ENCODE measurements around the gene LSM3.

LSM3 gene

GRCh38 chr3:14194865-14195264 lies 16.2 kb downstream of the LSM3 start:
- no peak overlapping the region for H3K4me3 ChIP-seq (ENCODE audit: low read depth, low read length)

GRCh38 chr3:14199641-14200040 lies 21.0 kb downstream of the LSM3 start:
- H3K4me3 ChIP-seq (ENCODE audit: low read depth, low read length) = no peak overlapping the region

- H3K4me3 ChIP-seq (ENCODE audit: low read depth, low read length) = no peak overlapping the region
Measured at GRCh38 chr3:14200276-14200675, 21.7 kb downstream of the LSM3 start.

GRCh38 chr3:14200841-14201240 lies 22.2 kb downstream of the LSM3 start:
- no peak overlapping the region for H3K4me3 ChIP-seq (ENCODE audit: low read depth, low read length)

GRCh38 chr3:14201940-14202684 lies 23.5 kb downstream of the LSM3 start:
- H3K4me3 ChIP-seq (ENCODE audit: low read depth, low read length) = no peak overlapping the region

- no peak overlapping the region for H3K4me3 ChIP-seq (ENCODE audit: low read depth, low read length)
Measured at GRCh38 chr3:14202874-14203520, 24.4 kb downstream of the LSM3 start.

GRCh38 chr3:14203521-14204079 lies 25.0 kb downstream of the LSM3 start:
- H3K4me3 ChIP-seq (ENCODE audit: low read depth, low read length) = no peak overlapping the region

- no peak overlapping the region for H3K4me3 ChIP-seq (ENCODE audit: low read depth, low read length)
Measured at GRCh38 chr3:14204515-14205284, 26.1 kb downstream of the LSM3 start.

GRCh38 chr3:14206548-14207177 lies 28.0 kb downstream of the LSM3 start:
- H3K4me3 ChIP-seq (ENCODE audit: low read depth, low read length) = no peak overlapping the region

GRCh38 chr3:14208168-14208567 lies 29.6 kb downstream of the LSM3 start:
- H3K4me3 ChIP-seq (ENCODE audit: low read depth, low read length) = no peak overlapping the region

GRCh38 chr3:14208977-14209394 lies 30.4 kb downstream of the LSM3 start:
- no peak overlapping the region for H3K4me3 ChIP-seq (ENCODE audit: low read depth, low read length)

- H3K4me3 ChIP-seq (ENCODE audit: low read depth, low read length) = no peak overlapping the region
Measured at GRCh38 chr3:14209581-14210289, 31.1 kb downstream of the LSM3 start.

- no peak overlapping the region for H3K4me3 ChIP-seq (ENCODE audit: low read depth, low read length)
Measured at GRCh38 chr3:14210290-14210688, 31.7 kb downstream of the LSM3 start.

GRCh38 chr3:14210843-14211594 lies 32.4 kb downstream of the LSM3 start:
- H3K4me3 ChIP-seq (ENCODE audit: low read depth, low read length) = no peak overlapping the region

GRCh38 chr3:14211621-14212020 lies 33.0 kb downstream of the LSM3 start:
- no peak overlapping the region for H3K4me3 ChIP-seq (ENCODE audit: low read depth, low read length)

- H3K4me3 ChIP-seq (ENCODE audit: low read depth, low read length) = no peak overlapping the region
Measured at GRCh38 chr3:14212032-14212431, 33.4 kb downstream of the LSM3 start.

- no peak overlapping the region for H3K4me3 ChIP-seq (ENCODE audit: low read depth, low read length)
Measured at GRCh38 chr3:14213066-14213774, 34.6 kb downstream of the LSM3 start.

GRCh38 chr3:14214764-14215163 lies 36.1 kb downstream of the LSM3 start:
- H3K4me3 ChIP-seq (ENCODE audit: low read depth, low read length) = no peak overlapping the region

All from iPS-11a (cell line).